ENCODE measurements around the gene CERS2.

Gene CERS2, protein sequence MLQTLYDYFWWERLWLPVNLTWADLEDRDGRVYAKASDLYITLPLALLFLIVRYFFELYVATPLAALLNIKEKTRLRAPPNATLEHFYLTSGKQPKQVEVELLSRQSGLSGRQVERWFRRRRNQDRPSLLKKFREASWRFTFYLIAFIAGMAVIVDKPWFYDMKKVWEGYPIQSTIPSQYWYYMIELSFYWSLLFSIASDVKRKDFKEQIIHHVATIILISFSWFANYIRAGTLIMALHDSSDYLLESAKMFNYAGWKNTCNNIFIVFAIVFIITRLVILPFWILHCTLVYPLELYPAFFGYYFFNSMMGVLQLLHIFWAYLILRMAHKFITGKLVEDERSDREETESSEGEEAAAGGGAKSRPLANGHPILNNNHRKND

DNA sequence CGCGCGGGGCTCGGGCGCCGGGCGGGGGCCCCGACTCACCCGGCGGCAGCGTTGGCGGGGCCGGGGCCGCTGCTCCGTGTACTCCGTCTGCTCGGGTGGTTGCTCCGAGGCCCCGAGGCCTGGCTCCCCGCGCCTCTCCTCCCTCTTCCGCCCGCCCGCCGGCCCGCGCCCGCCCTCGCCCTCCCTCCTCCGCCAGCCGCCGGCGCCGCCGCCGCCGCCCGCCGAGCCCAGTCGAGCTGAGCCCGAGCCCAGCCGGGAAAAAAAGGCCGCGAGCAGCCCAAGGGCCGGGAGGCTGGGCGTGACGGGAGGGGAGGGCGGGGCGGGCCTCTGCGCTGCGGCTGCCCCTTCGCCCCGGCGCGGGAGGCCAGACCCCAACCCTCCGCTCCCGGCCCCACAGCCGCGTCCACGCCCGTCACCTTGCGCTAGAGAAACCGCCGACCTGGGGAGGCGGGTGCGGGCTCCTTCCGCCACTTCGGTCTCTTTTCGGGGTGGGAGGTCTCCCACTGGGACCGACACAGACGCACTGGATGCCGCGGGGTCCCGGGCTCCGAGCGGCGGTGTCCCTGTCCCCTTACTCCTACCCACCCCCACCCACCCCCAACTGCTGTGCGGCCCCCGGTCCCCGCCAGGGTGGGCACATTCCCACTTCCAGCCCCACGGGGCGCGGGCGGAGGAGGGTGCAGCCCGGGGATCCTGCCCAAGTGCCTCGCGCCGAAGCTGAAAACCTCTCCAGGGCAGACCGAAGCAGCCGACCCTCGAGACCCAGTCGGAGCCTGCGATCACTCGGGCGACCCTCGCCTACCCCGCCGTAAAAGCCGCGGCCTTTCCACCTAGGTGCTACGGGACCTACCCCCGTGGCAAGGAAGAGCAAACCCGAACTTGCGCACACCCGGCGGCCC is at the start of gene CERS2:
Gene CERS2, minus strand, starts transcription at position 256 of the 899 bp plus-strand sequence. CDS start 5,745 bp downstream, outside the sequence.
- peak; percentile 39 to 54 for DNase-seq

DNA sequence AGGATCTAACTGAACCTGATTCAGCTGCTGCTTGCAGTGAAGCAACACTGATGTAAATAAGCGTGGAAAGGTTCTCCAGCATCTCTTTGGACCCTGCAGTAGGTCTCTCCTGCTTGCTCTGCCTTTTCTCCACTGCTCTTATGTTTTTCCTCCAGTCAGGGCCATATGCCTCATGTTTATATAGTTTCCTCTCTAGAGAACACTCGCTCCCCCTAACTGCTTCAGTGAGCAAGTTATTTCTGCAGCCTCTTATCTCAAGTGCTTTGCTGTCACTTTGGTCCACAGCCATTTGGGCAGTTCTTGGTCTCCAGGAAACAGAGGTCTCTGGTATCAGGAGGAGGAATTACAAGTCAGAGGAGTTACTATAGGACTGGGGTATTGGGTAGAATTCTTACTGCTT is 38.9 kb upstream of the CERS2 start:
- DNase-seq, result no peak

DNA sequence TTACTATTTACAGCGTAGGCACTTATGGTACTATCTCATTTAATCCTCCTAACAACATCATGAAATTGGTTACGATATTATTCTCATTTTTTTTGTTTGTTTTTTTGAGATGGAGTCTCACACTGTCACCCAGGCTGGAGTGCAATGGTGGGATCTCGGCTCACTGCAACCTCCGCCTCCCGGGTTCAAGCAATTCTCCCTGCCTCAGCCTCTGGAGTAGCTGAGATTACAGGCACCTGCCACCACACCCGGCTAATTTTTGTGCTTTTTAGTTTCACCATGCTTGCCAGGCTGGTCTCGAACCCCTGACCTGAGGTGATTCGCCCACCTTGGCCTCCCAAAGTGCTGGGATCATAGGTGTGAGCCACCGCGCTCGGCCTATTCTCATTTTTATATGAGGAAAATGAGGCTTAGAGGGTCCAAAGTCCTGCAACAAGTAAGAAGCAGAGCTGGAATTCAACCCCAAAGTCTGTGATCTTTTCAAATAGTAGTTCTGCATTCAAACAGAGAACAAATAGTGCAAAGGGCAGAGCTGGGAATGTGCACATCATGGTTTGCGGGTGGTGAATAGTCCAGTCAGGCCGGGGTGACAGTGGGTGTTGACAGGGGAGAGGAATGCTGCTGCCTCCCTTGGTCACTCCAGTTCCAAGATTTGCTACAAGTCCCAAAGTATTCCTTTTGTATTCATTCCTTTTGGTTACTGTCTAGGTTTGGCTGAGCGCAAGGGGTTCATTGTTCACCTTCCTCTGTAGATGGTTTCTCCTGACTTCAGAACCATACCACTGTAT is 38.2 kb upstream of the CERS2 start:
- no peak for DNase-seq

DNA sequence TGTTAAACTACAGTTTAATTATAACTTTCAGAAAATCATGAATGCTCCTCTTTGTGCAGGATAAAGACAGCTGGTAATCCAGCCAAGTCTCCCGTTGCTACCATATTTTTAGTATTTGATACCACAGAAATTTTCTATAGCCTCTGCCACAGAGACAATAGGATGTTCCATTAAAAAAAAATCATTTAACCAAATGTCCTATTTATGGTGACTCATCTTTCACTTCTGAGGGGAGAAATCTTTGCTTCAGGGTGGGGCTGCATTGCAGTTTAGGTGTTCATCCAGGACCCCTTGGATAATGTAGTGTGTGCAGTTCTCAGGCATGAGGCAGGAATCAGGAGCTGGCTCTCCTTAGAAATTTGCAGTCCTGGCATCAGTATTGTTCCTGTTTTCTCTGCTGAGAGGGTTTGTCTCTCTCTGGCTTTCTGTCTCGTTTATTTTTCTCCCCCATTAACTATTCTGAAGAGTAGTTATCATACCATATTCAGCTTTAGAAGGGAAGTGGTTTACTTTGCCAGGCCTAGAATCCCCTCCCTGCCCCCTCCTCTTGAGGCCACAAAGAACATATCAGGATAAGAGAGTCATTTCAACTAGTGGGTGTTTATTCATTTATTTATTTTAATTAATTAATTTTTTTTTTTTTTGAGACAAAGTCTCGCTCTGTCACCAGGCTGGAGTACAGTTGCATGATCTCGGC is 36.7 kb upstream of the CERS2 start:
- DNase-seq, result peak in 1 of 2 donors; percentile 70

DNA sequence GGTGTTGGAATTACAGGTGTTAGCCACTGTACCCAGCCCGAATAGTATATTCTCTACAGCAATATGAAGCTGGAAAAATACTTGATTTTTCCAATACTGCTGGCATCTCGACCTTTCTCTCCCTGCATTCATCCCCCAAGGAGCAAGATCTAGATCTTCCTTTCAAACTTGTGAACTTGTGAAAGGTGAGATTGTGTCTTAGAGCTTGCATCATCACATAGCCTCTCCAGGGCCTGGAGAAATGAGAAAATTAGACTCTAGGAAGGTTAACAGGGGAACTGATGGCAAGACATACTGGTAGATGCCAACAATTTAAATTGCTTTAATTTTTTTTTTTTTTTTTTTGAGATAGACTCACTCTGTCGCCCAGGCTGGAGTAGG is 35.7 kb upstream of the CERS2 start:
- DNase-seq, result no peak

DNA sequence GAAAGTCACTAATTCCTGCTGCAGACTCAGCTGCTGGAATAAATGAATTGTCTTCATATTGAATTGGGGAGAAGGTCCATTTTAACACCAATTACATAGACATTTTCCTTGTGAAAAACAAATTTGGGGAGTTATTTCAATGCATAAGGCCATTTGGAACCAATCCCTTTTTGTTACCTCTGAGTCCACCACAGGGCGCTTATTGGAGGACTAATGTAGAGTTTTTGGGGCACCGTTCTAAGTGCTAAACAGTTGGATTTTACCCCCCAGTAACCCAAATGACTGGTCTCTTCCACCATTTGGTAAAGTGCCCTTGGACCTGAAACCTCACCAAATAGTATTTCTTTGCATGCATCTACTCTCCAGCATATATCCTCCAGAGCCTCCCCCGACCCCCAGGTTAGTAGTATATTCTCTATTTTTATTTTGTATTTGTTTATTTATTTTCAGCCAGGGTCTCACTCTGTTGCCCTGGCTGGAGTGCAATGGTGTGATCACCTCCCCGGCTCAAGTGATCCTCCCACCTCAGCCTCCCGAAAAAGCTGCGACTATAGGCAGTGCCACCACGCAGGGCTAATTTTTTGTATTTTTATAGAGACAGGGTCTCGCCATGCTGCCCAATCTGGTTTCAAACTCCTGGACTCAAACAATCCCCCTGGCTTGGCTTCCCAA is 35.2 kb upstream of the CERS2 start:
- DNase-seq, result no peak

DNA sequence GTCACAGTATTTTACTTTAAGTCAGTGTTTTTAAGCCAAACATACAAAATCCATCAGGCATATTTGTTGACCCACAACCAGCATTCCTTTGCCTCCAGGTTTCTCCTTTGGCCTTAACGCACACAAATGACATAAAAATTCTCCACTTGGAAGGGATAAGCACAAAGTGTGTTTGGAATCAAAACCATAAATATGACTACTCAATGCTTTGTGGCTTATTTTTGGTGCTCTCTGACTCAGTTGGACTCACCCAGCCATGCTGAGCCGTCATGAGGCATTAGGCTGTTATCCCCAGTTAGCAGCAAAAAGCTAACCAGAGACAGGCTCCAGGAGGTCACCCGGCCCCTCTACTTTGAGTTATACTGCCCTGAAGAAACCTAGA is 34.6 kb upstream of the CERS2 start:
- no peak for DNase-seq

DNA sequence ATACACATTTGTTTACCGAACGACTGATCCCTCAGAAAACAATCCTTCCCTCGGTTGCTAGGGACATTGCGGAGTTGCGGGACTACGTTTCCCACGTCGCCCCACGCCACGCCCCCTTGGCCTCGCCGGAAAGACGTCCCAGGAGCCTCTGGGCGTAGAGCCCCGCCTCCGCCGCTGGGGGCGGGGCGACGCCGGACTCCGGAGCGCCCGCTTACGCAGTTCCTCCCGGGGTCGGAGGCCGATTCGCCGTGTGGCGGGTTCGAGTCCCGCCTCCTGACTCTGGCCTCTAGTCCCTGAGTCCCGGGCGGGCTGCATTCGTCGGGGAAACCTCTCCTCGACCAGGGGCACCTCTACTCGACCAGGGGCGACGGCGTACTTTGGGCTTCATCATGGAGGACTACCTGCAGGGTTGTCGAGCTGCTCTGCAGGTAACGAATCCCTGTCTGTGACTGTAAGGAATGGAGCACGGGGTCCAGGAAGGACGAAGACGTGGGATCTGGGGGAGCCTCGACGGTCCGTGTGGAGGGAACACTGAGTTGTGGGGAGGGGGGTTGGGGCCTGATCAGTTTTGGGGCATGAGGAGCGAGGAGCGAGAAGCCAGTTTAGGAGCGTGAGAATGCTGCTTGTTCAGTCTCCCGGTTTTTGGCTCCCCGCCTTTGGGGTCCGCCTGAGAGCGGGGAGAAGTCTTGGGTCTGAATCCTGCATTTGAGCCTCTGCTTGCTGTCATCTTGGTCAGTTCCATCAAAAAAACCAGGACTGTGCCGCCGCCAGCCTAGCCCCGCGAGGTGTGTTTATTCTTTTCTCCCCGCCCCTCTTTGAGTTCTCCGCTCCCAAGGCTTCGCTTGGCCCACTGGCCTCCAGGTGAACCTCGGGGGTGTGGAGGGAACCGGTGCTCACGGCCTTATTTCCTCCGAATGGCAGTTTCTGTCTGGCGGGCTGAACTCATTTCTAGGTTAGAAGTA is 33.9 kb upstream of the CERS2 start, which contains the start of gene PRUNE1:
Gene PRUNE1, plus strand, starts transcription at position 206 of the 962 bp plus-strand sequence. Its CDS starts 184 bp downstream, at position 390.
- DNase-seq, result peak; percentile 81 to 89

DNA sequence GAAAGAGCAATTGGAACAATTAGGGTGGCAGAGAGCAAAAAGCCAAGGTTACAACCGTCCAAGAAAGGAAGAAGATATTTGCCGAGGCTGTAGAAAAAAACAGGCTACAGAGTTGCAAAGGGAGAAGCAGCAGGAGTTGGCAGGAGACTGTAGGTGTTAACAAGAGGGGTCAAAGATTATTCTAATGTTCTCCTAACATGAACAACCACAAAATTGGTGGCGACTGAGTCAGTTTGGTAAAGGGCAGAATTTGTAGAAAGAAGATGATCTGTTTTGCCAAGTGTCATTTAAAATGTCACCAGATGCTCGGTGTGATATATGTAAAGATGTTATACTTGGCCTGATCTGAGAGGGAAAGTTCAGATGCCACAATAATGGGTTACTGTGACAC is 33.2 kb upstream of the CERS2 start:
- DNase-seq, result no peak

DNA sequence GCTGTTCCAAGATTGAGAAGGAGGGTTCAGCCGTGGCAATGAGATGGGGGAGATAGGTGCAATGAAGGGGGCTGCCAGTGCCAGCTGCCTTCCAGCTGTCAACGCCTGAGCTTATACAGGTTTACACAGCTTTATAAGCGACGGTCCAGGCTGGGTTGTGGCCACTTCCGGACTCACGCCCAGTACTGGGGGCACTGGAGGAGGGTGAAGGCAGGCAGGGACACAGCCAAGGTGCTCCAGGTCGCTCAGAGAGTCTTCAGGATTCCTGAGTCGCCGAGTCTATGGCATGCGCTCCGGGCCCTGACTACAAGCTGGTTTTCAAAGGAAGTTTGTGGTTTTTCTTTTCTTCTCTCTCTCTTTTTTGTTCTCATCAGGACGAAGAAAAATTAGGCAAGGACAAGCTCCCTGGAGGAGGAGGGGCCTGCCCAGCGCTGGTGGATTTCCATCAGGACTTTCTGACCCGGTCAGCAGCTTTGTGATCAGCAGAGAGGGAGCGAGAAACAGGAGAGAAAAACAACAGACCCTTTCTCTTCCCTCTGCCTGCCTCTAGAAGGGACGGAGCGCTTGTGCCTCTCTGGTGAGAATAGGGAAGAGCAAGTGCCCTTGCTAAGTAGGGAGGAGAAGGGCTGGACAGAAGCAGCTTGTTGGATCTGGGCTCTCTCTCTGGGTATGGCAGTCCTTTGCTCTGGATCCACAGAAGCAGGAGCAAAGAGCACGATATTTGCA is 31.9 kb upstream of the CERS2 start, which contains the start of gene MINDY1:
Gene MINDY1, minus strand, starts transcription at position 576 of the 726 bp plus-strand sequence. CDS start 4,285 bp downstream, outside the sequence.
- peak; percentile 48 to 75 for DNase-seq

DNA sequence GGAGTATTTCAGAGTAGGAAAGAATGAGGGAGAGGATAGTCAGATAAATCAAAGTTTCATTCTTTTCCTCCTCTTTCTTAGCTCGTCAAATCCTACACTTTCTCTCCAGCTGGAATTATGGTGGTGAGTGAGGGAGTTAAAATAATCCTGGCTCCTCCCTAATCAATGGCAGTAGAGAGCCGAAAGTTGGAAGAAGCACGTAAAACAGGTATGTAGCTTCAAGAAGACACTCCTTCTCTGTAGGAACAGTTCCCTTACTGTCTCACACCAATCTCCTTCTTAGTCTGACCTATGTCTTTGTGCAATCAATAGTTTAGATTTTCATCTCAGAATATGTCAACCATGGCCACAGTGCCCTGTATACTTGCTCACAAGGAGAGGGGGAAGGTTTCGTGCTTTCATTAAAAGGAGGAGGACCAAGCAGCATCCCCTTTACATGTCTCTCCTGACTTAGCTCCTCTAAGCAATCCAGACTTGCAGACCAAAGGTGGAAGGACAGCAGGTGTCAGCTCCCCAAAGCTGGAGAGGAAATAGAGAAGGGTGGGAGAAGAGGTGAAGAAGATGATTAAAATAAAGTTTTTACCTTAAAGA is 31.2 kb upstream of the CERS2 start:
- DNase-seq, result no peak

DNA sequence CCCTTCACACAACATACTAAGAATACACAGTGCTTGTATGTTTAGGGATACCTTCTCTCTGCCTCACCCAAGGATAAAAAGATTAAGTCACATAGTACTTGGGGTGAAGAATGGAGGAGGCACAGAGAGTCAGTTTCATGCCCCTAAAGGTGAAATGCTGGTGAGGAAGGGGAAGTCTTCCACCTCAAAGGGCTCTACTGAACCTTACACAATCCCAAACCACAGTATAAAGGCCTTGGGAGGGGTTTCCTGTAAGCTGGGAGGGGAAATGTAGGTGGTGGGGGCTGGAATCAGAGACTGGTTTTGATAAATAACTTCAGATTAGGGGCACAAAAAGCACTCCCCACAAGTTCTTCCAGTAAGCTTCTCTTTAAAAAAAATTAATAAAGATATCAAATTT is 28.5 kb upstream of the CERS2 start:
- no peak for DNase-seq

DNA sequence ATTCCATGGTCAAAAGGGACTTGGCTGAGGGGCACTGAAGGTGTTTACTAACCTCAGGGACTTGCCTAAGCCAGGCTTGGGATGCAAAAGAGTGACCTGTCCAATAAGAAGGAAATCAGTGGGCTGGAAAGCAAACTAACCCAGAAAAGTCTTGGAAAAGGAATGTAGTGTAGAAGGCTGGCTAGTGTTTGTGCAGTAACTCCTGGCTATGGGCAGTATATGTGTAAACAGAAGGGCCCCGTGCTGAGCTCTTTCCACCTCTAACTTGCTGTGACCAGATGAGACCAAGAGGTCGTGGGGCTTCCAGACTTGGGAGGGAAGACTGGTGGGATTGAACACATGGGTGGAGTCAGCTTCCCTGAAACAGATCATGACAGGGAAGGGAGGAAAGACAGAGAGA is 28.0 kb upstream of the CERS2 start:
- DNase-seq, result no peak

DNA sequence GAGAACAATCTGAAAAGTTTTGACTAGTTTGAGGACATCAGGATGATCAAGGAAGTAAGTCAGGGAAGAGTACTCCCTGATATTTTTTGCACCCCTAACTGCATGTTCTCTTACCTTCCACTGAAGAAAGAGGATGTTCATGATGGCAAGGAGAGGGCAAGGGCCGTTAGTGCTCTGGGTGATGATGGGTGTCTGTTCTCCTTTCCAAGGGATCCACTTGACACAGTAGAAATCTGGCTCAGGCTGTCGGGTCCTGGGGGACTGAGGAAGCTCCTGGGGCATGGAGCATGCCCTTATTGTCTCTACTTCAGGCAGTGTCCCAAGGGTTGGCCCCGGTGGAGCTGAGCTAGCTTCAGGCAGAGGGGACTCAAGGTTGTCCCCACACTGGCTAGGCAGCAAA is 27.4 kb upstream of the CERS2 start:
- no peak for DNase-seq

DNA sequence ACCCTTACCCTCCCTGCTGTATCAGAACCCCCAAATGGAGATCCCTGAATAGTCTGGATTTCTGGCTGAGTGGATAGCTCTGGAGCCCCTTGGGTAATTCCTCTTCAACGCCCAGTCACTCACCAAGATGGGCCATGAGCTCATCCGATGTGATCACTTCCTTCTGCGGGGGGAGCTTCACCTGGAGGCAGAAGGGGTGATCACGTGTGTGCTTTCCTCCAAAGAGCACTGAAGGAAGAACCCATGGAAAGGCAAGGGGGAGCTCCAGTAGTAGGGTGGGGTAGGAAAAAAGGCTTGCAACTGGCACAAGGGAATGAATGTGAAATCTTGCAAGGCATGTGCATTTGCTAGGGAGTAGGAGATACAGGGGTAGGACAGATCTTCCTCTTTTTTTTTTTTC is 27.0 kb upstream of the CERS2 start:
- no peak for DNase-seq

DNA sequence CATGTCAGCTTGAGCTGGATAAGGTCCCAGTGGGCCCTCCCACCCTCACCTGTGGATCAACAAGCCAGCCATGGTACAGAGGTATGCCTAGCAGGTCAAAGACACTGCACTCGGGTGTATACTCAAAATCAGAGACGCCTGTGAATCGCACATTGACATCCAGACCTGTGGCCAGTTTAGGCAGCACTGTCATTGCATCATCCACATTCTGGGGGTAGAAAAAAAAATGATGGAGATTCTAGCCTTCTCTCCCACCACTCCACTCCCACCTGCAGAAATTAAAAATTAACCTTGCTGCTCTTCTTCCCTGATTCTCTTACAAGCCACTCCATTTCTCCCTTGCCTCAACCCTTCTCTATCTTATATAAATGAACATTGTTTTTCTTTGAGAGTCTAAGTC is 25.8 kb upstream of the CERS2 start:
- DNase-seq, result no peak

DNA sequence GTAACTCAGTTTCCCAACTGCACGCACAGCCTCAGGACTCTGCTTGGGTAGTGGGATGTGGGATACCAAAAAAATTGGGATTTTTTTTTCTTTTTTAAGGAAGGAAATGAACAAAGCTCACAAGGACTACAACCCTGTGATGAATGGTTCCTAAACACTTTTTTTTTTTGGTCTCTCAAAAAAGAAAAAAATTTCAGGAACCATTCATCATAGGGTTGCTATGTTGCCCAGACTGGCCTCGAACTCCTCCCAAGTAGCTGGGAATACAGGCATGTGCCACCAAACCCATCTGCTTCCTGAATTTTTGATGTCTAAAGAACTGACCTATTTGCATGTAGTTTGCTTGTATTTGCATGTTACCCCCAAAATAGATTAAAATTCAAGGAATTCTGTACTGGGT is 25.3 kb upstream of the CERS2 start:
- DNase-seq, result no peak

DNA sequence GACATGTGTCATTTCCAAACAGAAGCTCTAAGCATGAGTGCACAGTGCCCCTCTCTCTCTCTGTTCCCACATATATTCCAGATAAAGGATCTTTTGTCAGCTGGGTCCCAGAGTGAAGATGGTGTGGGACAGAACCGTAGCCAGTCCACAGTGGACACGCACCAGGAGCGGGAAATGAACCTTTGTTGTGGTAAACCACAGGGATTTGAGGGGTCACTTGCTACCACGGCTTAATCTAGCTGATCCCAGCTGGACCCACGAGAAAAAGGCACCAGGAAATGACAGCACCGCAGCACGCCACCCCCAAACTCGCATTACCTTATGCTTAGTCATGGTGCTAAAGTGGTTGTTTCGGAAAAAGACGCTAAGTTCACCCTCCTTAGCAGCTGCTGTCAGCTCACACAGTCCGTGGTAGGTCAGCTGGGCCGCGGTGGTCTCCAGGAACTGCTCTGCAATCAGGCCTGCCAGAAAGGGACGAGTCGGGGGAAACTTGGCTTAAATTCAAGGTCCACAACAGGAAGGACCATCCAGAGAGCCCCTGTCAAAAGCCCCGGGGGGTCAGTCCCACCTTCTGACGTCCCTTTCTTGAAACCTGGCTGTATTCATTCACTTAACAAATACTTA is 24.5 kb upstream of the CERS2 start:
- peak; percentile 14 to 74 for DNase-seq

DNA sequence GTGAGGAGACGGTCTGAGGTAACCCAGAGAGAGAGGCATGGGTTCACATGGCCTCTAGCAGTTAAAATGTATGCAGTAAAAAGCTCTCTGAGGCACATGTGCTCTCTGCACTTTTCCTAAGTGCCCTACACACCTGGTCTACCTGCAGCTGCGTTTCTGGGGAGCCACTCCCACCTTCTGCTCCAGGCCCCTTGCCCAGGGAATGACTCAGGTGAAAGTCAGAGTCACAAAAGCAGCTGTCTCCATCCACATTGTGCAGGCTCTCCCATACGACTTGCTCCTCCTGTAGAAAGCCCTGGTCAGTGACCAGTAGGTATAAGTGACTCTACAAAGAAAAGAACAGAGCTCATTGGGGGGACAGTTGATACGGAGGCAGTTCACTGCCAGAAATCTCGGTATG is 23.3 kb upstream of the CERS2 start:
- DNase-seq, result no peak

Measured in bone marrow (tissue), 2 donors.